Fibroblast of mammary gland (primary cell): ENCODE measurements around the gene MRPL24.

Source experiments
- DNase-seq: peaks from one replicate; pipeline ENCODE4 v3.0.0-alpha.2; 2010; ENCODE audit warnings: low read depth
- H3K4me3 ChIP-seq: 2 replicates; pipeline ENCODE4 v1.5.1; 2011; ENCODE audit warnings: low read depth, mild to moderate bottlenecking, low read length, moderate library complexity; ENCODE audit not compliant: control insufficient read depth
- TF ChIP-seq, protein P1 (sequence below): conservative IDR thresholded peaks from 2 replicates; pipeline ENCODE4 v1.5.1; 2011; ENCODE audit warnings: low read depth, low read length, inconsistent platforms; ENCODE audit not compliant: control insufficient read depth, insufficient read depth

Gene MRPL24

DNA sequence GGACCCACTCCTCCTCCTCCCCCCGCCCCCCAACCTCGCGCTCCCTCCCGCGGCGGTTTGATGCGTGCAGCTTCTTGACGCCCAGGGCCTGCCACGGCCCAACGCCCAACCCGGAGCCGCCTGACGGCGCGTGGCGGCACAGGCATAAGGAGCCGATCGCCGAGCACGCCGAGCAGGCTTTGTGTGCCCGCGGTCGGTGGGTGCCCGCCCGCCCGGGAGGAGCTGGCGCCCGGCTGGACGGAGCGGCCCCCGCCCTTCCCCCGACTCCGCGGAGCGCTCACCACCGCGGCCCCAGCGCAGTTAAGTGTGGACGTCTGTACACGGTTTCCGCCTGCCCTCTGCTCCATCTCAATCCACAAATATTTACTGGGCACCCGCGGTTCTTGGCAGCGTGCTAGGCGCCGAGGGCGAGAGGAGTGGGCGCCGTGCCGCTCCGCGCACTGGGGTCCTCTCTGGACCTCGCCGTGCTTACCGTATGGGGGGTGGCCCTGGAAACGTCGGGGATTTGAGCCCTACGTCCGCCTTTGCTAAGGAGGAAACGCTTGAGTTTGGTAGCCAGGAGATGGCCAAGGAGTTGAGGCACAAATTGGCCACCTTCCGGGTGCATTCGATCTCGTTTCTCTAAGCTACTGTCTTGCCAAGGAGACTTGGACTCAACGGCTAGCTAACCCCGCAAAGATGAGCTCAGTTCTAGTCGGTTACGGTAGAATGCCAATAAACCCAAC, 11.0 kb upstream of the MRPL24 start:
- TF ChIP-seq, protein P1, sequence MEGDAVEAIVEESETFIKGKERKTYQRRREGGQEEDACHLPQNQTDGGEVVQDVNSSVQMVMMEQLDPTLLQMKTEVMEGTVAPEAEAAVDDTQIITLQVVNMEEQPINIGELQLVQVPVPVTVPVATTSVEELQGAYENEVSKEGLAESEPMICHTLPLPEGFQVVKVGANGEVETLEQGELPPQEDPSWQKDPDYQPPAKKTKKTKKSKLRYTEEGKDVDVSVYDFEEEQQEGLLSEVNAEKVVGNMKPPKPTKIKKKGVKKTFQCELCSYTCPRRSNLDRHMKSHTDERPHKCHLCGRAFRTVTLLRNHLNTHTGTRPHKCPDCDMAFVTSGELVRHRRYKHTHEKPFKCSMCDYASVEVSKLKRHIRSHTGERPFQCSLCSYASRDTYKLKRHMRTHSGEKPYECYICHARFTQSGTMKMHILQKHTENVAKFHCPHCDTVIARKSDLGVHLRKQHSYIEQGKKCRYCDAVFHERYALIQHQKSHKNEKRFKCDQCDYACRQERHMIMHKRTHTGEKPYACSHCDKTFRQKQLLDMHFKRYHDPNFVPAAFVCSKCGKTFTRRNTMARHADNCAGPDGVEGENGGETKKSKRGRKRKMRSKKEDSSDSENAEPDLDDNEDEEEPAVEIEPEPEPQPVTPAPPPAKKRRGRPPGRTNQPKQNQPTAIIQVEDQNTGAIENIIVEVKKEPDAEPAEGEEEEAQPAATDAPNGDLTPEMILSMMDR = no peak
- peak; percentile 92 for DNase-seq
- H3K4me3 ChIP-seq = peak overlapping the region; percentile 92

DNA sequence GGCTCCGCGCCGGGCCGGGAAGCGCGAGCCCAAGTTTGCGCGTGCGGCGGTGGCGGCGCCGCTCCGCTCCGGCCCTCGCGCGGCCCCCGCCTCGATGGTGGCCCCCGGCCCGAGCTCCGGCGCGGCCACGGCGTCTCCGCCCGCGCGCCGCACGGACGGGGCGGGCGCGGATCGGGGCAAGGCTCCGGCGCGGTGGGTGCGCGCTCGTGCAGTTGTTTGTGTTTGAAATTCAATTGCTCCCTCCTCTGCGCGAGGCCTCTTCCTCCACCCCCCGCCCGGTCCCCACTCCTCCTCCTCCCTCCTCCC, 10.5 kb upstream of the MRPL24 start, which contains the start of gene HDGF:
TSS of gene HDGF (minus strand) at position 225 of the 306 bp plus-strand sequence. CDS start 246 bp downstream, outside the sequence.
- H3K4me3 ChIP-seq = peak within 1 kb of the TSS; percentile 92
- TF ChIP-seq, protein P1 = no peak
- DNase-seq = no peak

DNA sequence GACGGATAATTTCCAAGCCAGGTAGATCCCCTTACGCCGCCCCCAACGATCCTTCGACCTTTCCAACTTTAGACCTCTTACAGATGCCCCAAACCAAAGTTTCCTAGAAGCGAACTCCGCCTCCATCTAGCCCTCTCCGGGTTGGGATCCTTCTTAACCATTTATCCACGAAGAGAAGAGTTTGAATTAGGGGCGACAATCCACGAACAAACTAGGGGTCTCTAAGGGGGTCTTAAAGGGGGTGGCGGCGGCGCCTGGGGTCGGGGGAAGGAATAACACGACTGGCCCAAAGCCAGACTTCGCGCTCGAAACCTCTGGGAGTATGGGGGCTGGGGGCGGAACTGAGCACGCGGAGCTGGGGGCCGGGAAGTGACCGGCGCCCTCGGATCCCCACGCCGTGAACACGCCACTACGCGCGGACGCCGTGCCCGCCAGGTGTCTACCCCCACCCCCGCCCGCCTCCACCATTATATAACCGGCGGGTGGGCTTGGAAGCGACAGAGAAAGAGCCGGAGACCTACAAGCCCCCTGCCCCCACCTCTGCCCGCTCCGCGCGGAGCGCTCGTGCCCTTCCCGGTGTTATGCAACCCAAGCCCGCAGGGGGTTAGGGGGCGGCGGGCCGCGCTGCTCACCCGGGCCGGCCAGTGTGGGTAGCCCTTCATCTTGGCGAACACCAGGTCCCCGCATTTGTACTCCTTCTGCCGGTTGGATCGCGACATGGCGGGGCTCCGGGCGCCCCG, 10.0 kb upstream of the MRPL24 start:
- DNase-seq = no peak
- TF ChIP-seq, protein P1 = no peak
- peak overlapping the region; percentile 92 for H3K4me3 ChIP-seq

DNA sequence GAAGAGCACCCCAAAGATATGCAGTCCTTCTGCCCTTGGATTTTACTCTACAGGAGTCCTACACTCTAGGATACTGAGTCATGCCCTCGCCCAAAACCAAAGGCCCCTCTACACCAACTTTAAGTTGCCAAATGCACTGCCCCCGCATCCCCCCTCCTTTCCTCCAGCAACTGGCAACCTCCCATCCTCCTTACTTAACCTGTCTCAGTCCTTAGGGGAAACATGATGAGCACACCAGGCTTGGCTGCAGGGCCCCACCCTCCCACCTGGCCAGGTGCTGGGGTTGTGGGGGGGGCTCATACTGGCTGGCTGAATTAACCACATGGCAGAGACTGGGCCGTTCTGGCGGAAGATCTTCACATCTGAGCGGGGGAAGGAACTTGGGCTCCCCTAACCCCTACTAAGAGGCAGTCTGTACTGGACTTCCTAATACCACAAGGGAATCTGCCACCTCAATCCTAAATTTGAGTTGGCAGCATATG, 9.3 kb upstream of the MRPL24 start:
- peak; percentile 58 for DNase-seq
- peak overlapping the region; percentile 92 for H3K4me3 ChIP-seq
- TF ChIP-seq, protein P1 = no peak

DNA sequence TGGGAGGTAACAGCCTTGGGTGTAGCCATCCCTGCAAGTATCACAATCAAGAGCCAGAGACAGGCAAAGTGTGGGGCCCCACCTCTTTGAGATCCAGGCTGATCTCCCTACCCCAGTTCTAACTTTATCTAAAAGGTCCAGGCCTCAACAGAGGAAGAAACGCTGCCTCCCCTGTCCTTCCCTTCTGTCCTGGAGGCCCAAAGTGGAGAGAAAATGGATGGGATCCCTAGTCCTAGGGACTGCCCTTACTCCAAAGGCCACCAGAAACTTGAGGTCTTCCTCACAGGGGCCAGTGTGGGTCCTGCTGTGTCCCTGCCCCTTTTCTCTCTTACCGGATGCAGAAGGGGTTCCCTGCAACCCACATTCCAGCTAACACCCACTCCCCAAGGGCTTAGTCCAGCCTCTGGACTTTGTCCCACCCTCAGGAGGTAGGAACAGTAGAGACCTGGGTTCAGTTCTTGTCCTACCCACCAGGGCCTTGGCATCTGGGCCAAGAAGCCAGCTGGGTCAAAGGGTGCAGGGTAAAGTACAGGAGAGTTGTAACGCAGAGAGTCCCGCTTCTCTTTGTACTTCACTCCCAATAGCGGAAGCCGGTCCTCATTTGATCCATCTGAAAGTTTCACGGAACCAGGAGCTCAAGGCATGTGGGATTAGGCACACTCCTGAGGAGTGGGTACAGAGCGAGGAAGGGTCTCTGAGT, 8.7 kb upstream of the MRPL24 start:
- TF ChIP-seq, protein P1 = no peak
- DNase-seq = no peak
- peak overlapping the region; percentile 92 for H3K4me3 ChIP-seq

DNA sequence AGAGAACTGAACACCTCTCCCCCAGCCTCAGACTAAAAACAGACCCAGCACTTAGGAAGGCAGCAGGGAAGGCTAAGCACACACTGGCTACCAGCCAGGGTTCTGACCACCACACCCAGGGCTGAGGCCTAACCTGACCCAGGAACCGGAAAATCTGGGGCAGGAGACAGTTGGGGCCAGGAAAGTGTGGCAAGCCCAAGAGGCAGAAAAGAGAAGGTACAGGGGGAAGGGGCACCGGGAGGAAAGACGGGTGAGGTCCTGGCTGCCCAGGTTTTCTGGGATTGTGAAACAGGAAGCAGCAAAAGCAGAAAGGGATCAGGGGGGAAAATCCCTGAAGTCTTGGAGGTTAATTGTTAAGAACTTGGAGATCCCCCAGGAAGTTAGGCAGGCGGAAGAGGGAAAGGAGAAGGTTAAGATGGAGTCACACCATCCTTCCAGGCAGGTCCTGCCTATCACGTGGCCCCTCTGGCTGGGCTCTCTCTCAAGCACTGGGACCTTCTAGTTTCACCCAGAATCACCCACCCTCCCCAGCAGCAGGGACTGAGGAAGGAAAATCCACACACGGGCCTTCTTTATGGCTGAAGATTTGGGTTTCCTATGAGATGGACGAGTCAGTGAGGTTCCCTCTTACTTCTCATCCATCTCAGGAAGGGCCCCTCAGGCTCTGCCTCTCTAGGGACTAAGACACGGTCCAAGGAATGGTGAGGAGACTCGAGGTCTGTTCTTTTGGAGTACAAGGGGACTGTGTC, 8.0 kb upstream of the MRPL24 start:
- DNase-seq = peak; percentile 66
- TF ChIP-seq, protein P1 = no peak
- peak overlapping the region; percentile 92 for H3K4me3 ChIP-seq
